DOHH2 (cell line): ENCODE results near the gene KIRREL3.

Experiments used
- H3F3A ChIP-seq: fragments of 200-600 bp; sonication (generic), shearing (Covaris generic); 2 replicates; pipeline ENCODE4 v1.6.0; 2016; ENCODE audit warnings: antibody characterized with exemption, mild to moderate bottlenecking; ENCODE audit not compliant: control insufficient read depth, insufficient read depth
- H3K27ac ChIP-seq: fragments of 200-600 bp; sonication (generic); 2 replicates; pipeline ENCODE4 v1.5.1; 2014; ENCODE audit warnings: low read depth, mild to moderate bottlenecking, low read length, moderate library complexity
- H3K27me3 ChIP-seq: fragments of 200-600 bp; sonication (generic); 2 replicates; pipeline ENCODE4 v1.6.1; 2014; ENCODE audit warnings: mild to moderate bottlenecking, low read length, mixed read lengths; ENCODE audit not compliant: control insufficient read depth
- H3K36me3 ChIP-seq: fragments of 200-600 bp; sonication (generic); 2 replicates; pipeline ENCODE4 v1.6.1; 2014; ENCODE audit warnings: mild to moderate bottlenecking, low read length, moderate library complexity, mixed read lengths; ENCODE audit not compliant: control insufficient read depth
- H3K4me1 ChIP-seq: fragments of 200-600 bp; sonication (generic); 2 replicates; pipeline ENCODE4 v1.6.1; 2014; ENCODE audit warnings: mild to moderate bottlenecking, low read length, mixed read lengths; ENCODE audit not compliant: control insufficient read depth
- H3K4me2 ChIP-seq: fragments of 200-600 bp; sonication (generic); 2 replicates; pipeline ENCODE4 v1.6.0; 2014; ENCODE audit warnings: mild to moderate bottlenecking, low read length, moderate library complexity
- H3K4me3 ChIP-seq: fragments of 200-600 bp; sonication (generic); 2 replicates; pipeline ENCODE4 v1.5.1; 2014; ENCODE audit warnings: mild to moderate bottlenecking, low read length, mixed read lengths
- H3K79me2 ChIP-seq: fragments of 200-600 bp; sonication (generic); 2 replicates; pipeline ENCODE4 v1.6.1; 2014; ENCODE audit warnings: mild to moderate bottlenecking, low read length, mixed read lengths; ENCODE audit not compliant: control insufficient read depth
- H3K9me2 ChIP-seq: fragments of 200-600 bp; sonication (generic); replicated peaks from 2 replicates; pipeline ENCODE4 v1.6.1; 2014; ENCODE audit warnings: mild to moderate bottlenecking, low read length, mixed read lengths; ENCODE audit not compliant: control insufficient read depth
- H3K9me3 ChIP-seq: fragments of 200-600 bp; sonication (generic); 2 replicates; pipeline ENCODE4 v1.6.1; 2014; ENCODE audit warnings: antibody characterized with exemption, low read length, mixed read lengths; ENCODE audit not compliant: control insufficient read depth, insufficient read depth
- H4K20me1 ChIP-seq: fragments of 200-600 bp; sonication (generic); 2 replicates; pipeline ENCODE4 v1.6.0; 2014; ENCODE audit warnings: low read depth, mild to moderate bottlenecking, antibody characterized with exemption, low read length, moderate library complexity; ENCODE audit not compliant: control insufficient read depth, insufficient read depth
- CTCF ChIP-seq: fragments of 200-600 bp; sonication (generic); IDR thresholded peaks from one replicate; pipeline ENCODE4 v1.5.1; 2014; ENCODE audit warnings: antibody characterized with exemption, mild to moderate bottlenecking, low read depth, low read length; ENCODE audit not compliant: poor library complexity, severe bottlenecking
- EZH2phosphoT487 ChIP-seq: fragments of 200-600 bp; sonication (generic); IDR thresholded peaks from 2 replicates; pipeline ENCODE4 v1.6.1; 2017; ENCODE audit warnings: borderline replicate concordance, mild to moderate bottlenecking, antibody characterized with exemption, low read length, moderate library complexity, mixed read lengths

The KIRREL3 gene

DNA sequence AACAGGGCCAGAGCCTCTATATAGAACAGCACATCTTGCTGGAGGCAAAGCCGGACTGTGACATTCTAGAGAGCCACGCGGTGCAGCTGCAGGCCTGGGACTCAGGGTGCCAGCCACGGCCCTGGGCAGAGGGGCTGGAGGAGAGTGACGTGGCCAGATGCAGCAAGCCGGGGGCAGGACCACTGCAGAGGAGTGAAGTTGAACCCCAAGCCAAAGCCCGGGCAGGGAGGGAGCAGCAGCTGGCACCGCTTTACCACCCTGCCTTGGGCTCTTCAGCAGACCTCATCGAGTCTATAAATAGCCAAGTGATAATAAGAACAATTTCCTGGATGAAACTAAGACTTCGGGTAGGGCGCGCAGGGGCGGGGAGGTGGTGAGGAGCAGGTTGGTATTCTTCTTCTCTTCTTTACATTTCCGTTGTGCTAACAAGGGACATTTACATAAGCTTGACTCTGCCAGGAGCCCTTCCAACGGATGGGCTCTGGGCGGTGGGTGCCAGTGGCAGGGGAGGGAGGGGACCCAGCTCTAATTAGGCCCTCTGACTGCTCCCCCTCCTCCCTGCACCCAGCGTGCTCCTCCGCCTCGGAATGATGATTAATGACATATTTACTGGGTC, 534.9 kb downstream of the KIRREL3 start:
- Histone ChIP-seq H3K4me3 (peak overlapping the region; percentile 77), H4K20me1 (no peaks in the 10 kb centered on the region), H3K79me2 (no peaks in the 10 kb centered on the region), H3K36me3 (no peaks in the 10 kb centered on the region), H3K9me3 (no peaks in the 10 kb centered on the region), H3K27me3 (no peaks in the 10 kb centered on the region; the same call in 1 of the 2 replicates), H3K27ac (peak overlapping the region; percentile 80), H3K9me2 (no peaks in the 10 kb centered on the region), H3F3A (peaks cover 3% of the 10 kb centered on the region; the same call in 1 of the 2 replicates), H3K4me1 (peaks cover 46% of the 10 kb centered on the region), H3K4me2 (peak overlapping the region; percentile 95)
- TF ChIP-seq EZH2phosphoT487: no peak
- no peak for TF ChIP-seq CTCF

GRCh38 chr11:126464796-126465195, 535.8 kb downstream of the KIRREL3 start:
- peaks cover 46% of the 10 kb centered on the region for H3K4me1 ChIP-seq
- no peaks in the 10 kb centered on the region for H4K20me1 ChIP-seq
- H3K9me3 ChIP-seq: no peaks in the 10 kb centered on the region
- H3K79me2 ChIP-seq: no peaks in the 10 kb centered on the region
- H3K36me3 ChIP-seq: no peaks in the 10 kb centered on the region
- peaks cover 3% of the 10 kb centered on the region; the same call in 1 of the 2 replicates for H3F3A ChIP-seq
- H3K4me3 ChIP-seq: peak overlapping the region; percentile 77
- peak overlapping the region; percentile 80 for H3K27ac ChIP-seq
- TF ChIP-seq EZH2phosphoT487 (no peak), CTCF (no peak)
- H3K27me3 ChIP-seq: no peaks in the 10 kb centered on the region; the same call in 1 of the 2 replicates
- no peaks in the 10 kb centered on the region for H3K9me2 ChIP-seq
- H3K4me2 ChIP-seq: peak overlapping the region; percentile 95

DNA sequence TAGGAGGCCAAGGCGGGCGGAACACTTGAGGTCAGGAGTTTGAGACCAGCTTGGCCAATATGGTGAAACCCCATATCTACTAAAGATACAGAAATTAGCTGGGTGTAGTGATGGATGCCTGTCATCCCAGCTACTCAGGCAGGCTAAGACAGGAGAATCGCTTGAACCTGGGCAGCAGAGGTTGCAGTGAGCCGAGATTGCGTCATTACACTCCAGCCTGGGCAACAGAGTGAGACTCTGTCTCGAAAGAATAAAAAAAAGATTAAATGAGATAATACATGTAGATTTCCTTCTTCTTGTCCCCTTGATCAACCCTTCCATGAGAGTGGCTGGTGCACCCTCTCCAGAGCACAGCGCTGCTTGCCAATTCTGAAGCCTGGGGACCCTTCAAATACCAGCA, 538.1 kb downstream of the KIRREL3 start:
- TF ChIP-seq EZH2phosphoT487: no peak
- TF ChIP-seq CTCF: no peak
- Histone ChIP-seq H3K27ac (no peak overlapping the region), H3F3A (peaks cover 3% of the 10 kb centered on the region; the same call in 1 of the 2 replicates), H4K20me1 (no peaks in the 10 kb centered on the region), H3K9me3 (no peaks in the 10 kb centered on the region), H3K4me1 (peaks cover 35% of the 10 kb centered on the region), H3K79me2 (no peaks in the 10 kb centered on the region), H3K27me3 (no peaks in the 10 kb centered on the region; the same call in 1 of the 2 replicates), H3K4me2 (no peak overlapping the region), H3K4me3 (no peak overlapping the region), H3K36me3 (no peaks in the 10 kb centered on the region), H3K9me2 (no peaks in the 10 kb centered on the region)
